CD4-positive, alpha-beta T cell (primary cell): Measurements from ENCODE around the gene ROPN1B. TPM values are rescaled to one million over a fixed set of nuclear protein-coding genes. Genes with fewer than 3 reads are reported as not detected.

Experiments used
- ATAC-seq: fragments of 200-7000 bp; cut with Tn5 transposase; one replicate; pipeline ENCODE4 v1.10.0; 2022; ENCODE audit warnings: mild to moderate bottlenecking; ENCODE audit not compliant: poor library complexity
- CTCF ChIA-PET: fragments of 350-600 bp; sonication (Branson Sonifier 250); formaldehyde crosslinking; loops from one replicate; lab custom pipeline; 2021; ENCODE audit warnings: antibody characterized with exemption, inconsistent platforms; lab: Charles Lee
- POLR2A ChIA-PET: fragments of 350-600 bp; sonication (Branson Sonifier 250); formaldehyde crosslinking; loops from one replicate; lab custom pipeline; 2021; ENCODE audit warnings: antibody characterized with exemption, inconsistent platforms; lab: Charles Lee
- DNase-seq, 14 experiments: peaks; one replicate each; pipeline ENCODE4 v3.0.0-alpha.2; 2013 to 2020; ENCODE audit warnings: mixed read lengths in 2 of 14
- H3K27ac ChIP-seq, 2 donors: one replicate each; pipeline versions ENCODE4 v1.5.1 to v1.7.0; 2013; ENCODE audit warnings: low read length in 2 of 2, low read depth in 1 of 2, mild to moderate bottlenecking in 1 of 2
- H3K27me3 ChIP-seq, 2 experiments: 1 replicate in 1 of 2; 2 replicates in 1 of 2; pipeline versions ENCODE4 v1.6.1 to v1.7.0; 2013; ENCODE audit warnings: low read length in 2 of 2, control low read depth in 1 of 2, mild to moderate bottlenecking in 1 of 2, moderate library complexity in 1 of 2; ENCODE audit not compliant: insufficient read depth in 2 of 2, control insufficient read depth in 1 of 2
- H3K36me3 ChIP-seq: one replicate; pipeline ENCODE4 v1.6.1; 2013; ENCODE audit warnings: low read length, control low read depth; ENCODE audit not compliant: insufficient read depth
- H3K4me1 ChIP-seq: one replicate; pipeline ENCODE4 v1.6.1; 2013; ENCODE audit warnings: low read length, control low read depth; ENCODE audit not compliant: insufficient read depth
- H3K4me3 ChIP-seq: one replicate; pipeline ENCODE4 v1.5.1; 2013; ENCODE audit warnings: mild to moderate bottlenecking, low read length, moderate library complexity
- H3K9me3 ChIP-seq, 2 experiments: 1 replicate in 1 of 2; 2 replicates in 1 of 2; pipeline versions ENCODE4 v1.6.1 to v1.7.0; 2013; ENCODE audit warnings: low read length in 2 of 2, mild to moderate bottlenecking in 2 of 2, control low read depth in 1 of 2, moderate library complexity in 1 of 2; ENCODE audit not compliant: control insufficient read depth in 1 of 2, insufficient read depth in 1 of 2
- H3K27ac Mint-ChIP-seq: one replicate; pipeline ENCODE4 v1.8.0; 2020; ENCODE audit warnings: mixed read lengths
- H3K27me3 Mint-ChIP-seq: one replicate; pipeline ENCODE4 v1.8.0; 2021; ENCODE audit warnings: mixed read lengths
- H3K36me3 Mint-ChIP-seq: one replicate; pipeline ENCODE4 v1.8.0; 2021; ENCODE audit warnings: low read depth, mixed read lengths
- H3K4me1 Mint-ChIP-seq: one replicate; pipeline ENCODE4 v1.8.0; 2021; ENCODE audit warnings: low read depth, mixed read lengths
- H3K4me3 Mint-ChIP-seq: one replicate; pipeline ENCODE4 v1.8.0; 2020; ENCODE audit warnings: mild to moderate bottlenecking, mixed read lengths
- H3K9me3 Mint-ChIP-seq: one replicate; pipeline ENCODE4 v1.8.0; 2020; ENCODE audit warnings: mixed read lengths
- CTCF ChIP-seq: fragments of 200-600 bp; IDR thresholded peaks from one replicate; pipeline ENCODE4 v1.8.0; 2022; ENCODE audit warnings: antibody characterized with exemption, mild to moderate bottlenecking
- intact Hi-C, 2 experiments: fragments of 100-400 bp; cut with DNase I in 1 of 2; cut with micrococcal nuclease in 1 of 2; formaldehyde crosslinking; loops; one replicate each; pipeline versions ENCODE4 v1.15.1 to v1.9.0; 2023 to 2025; cut with DNase I, micrococcal nuclease
- total RNA-seq, 174 experiments: library from RNA in 2 of 174; stranded (reverse) in 2 of 174; gene quantifications; one replicate each; pipeline ENCODE4 v1.2.3 and lab custom pipeline; 2021 to 2026

ROPN1B gene
- total RNA-seq, 2 experiments from 2014 or later: 0.25 TPM; not detected in 1

- peaks cover 69% of the 10 kb centered on the region for H3K36me3 Mint-ChIP-seq
Measured at GRCh38 chr3:126018995-126019394, 50.0 kb downstream of the ROPN1B start.

GRCh38 chr3:126019683-126020082, 50.7 kb downstream of the ROPN1B start:
- Histone ChIP-seq H3K27ac (no peak overlapping the region), H3K36me3 (peaks cover 23% of the 10 kb centered on the region), H3K4me1 (no peaks in the 10 kb centered on the region), H3K9me3 (no peaks in the 10 kb centered on the region), H3K27me3 (no peaks in the 10 kb centered on the region), H3K4me3 (no peak overlapping the region)
- ChIA-PET POLR2A (no interaction called here), CTCF (no interaction called here)
- Mint-ChIP-seq H3K27me3 (no peaks in the 10 kb centered on the region), H3K4me1 (no peaks in the 10 kb centered on the region), H3K36me3 (peaks cover 69% of the 10 kb centered on the region), H3K4me3 (no peak overlapping the region), H3K27ac (no peak overlapping the region), H3K9me3 (no peaks in the 10 kb centered on the region)
- TF ChIP-seq CTCF: no peak
- intact Hi-C loops: no loop called here
- ATAC-seq: no peak
- DNase-seq: no peak

More at GRCh38 chr3:126018995-126019394, 50.0 kb downstream of the ROPN1B start:
- CTCF ChIA-PET: no interaction called here
- TF ChIP-seq CTCF: no peak
- ATAC-seq (no peak), DNase-seq (no peak)
- H3K4me1 Mint-ChIP-seq: no peaks in the 10 kb centered on the region
- H3K4me3 ChIP-seq: no peak overlapping the region
- H3K36me3 ChIP-seq: peaks cover 22% of the 10 kb centered on the region
- H3K9me3 ChIP-seq: no peaks in the 10 kb centered on the region
- H3K4me3 Mint-ChIP-seq: no peak overlapping the region
- no peak overlapping the region for H3K27ac Mint-ChIP-seq
- no peaks in the 10 kb centered on the region for H3K27me3 Mint-ChIP-seq
- intact Hi-C loops: no loop called here
- no peaks in the 10 kb centered on the region for H3K27me3 ChIP-seq
- H3K9me3 Mint-ChIP-seq: no peaks in the 10 kb centered on the region
- POLR2A ChIA-PET: no interaction called here
- H3K4me1 ChIP-seq: no peaks in the 10 kb centered on the region
- H3K27ac ChIP-seq: no peak overlapping the region

GRCh38 chr3:126021224-126021623, 52.2 kb downstream of the ROPN1B start:
- ChIA-PET CTCF (no interaction called here), POLR2A (no interaction called here)
- Histone ChIP-seq H3K9me3 (peaks cover 0 to 3% of the 10 kb centered on the region in 2 experiments), H3K4me1 (peaks cover 5% of the 10 kb centered on the region), H3K27ac (no peak overlapping the region), H3K36me3 (peaks cover 24% of the 10 kb centered on the region), H3K4me3 (no peak overlapping the region), H3K27me3 (no peaks in the 10 kb centered on the region)
- Mint-ChIP-seq H3K4me1 (peaks cover under 1% of the 10 kb centered on the region), H3K27ac (no peak overlapping the region), H3K9me3 (no peaks in the 10 kb centered on the region), H3K36me3 (peaks cover 72% of the 10 kb centered on the region), H3K27me3 (no peaks in the 10 kb centered on the region), H3K4me3 (no peak overlapping the region)
- ATAC-seq: no peak
- no peak for TF ChIP-seq CTCF
- intact Hi-C loops: no loop called here
- DNase-seq: no peak
